HEK293 (cell line): ENCODE measurements around the gene DDX10.

Experiments
- CTCF ChIA-PET: fragments of 350-600 bp; formaldehyde crosslinking; extraction: SDS; loops from one replicate; lab custom pipeline; 2021; ENCODE audit warnings: antibody characterized with exemption; lab: Yijun Ruan, JAX
- POLR2A ChIA-PET: fragments of 300-600 bp; formaldehyde crosslinking; extraction: SDS; loops from one replicate; lab custom pipeline; 2020; ENCODE audit warnings: antibody characterized with exemption, inconsistent platforms; lab: Yijun Ruan, JAX
- H3K27ac ChIP-seq: fragments of 200-500 bp; sonication (Bioruptor generic); 2 replicates; pipeline ENCODE4 v1.5.1; 2014; ENCODE audit warnings: low read depth, low read length, control low read depth, inconsistent platforms; ENCODE audit errors: extremely low read depth
- H3K36me3 ChIP-seq, 2 experiments: fragments of 200-500 bp in 1 of 2; sonication (Bioruptor generic) in 1 of 2; 1 replicate in 1 of 2; 2 replicates in 1 of 2; pipeline ENCODE4 v1.5.1; 2014 to 2017; ENCODE audit warnings: inconsistent platforms in 2 of 2, low read length in 2 of 2; ENCODE audit not compliant: control insufficient read depth in 2 of 2, insufficient read depth in 1 of 2
- H3K4me1 ChIP-seq: fragments of 200-500 bp; sonication (Bioruptor generic); 2 replicates; pipeline ENCODE4 v1.5.1; 2014; ENCODE audit warnings: mild to moderate bottlenecking, low read length, inconsistent platforms; ENCODE audit not compliant: control insufficient read depth, insufficient read depth
- H3K4me3 ChIP-seq: 2 replicates; pipeline ENCODE4 v1.5.1; 2011; ENCODE audit warnings: low read depth, mild to moderate bottlenecking, control low read depth, low read length, moderate library complexity
- H3K9me3 ChIP-seq: fragments of 200-500 bp; sonication (Bioruptor generic); 2 replicates; pipeline ENCODE4 v1.5.1; 2014; ENCODE audit warnings: low read depth, low read length, inconsistent platforms; ENCODE audit not compliant: control insufficient read depth, insufficient read depth
- BCL11B ChIP-seq: fragments of 450-650 bp; formaldehyde crosslinking; IDR thresholded peaks from 2 replicates; pipeline ENCODE4 v1.5.1; 2016; ENCODE audit warnings: low read depth, missing biosample characterization, missing genetic modification characterization
- BCL6B ChIP-seq: fragments of 450-650 bp; formaldehyde crosslinking; IDR thresholded peaks from 2 replicates; pipeline ENCODE4 v1.5.1; 2017; ENCODE audit warnings: missing biosample characterization, missing genetic modification characterization
- KLF9 ChIP-seq: fragments of 450-650 bp; formaldehyde crosslinking; IDR thresholded peaks from 2 replicates; pipeline ENCODE4 v1.5.1; 2016; ENCODE audit warnings: missing biosample characterization, missing genetic modification characterization, low read depth
- REPIN1 ChIP-seq: fragments of 450-650 bp; formaldehyde crosslinking; IDR thresholded peaks from 2 replicates; pipeline ENCODE4 v1.5.1; 2017; ENCODE audit warnings: missing biosample characterization, missing genetic modification characterization, low read depth
- ZBTB48 ChIP-seq: fragments of 450-650 bp; formaldehyde crosslinking; IDR thresholded peaks from 2 replicates; pipeline ENCODE4 v1.5.1; 2016; ENCODE audit warnings: missing biosample characterization, missing genetic modification characterization
- ZFP3 ChIP-seq: fragments of 450-650 bp; formaldehyde crosslinking; IDR thresholded peaks from 2 replicates; pipeline ENCODE4 v1.5.1; 2016; ENCODE audit warnings: low read depth, missing biosample characterization, missing genetic modification characterization
- ZNF121 ChIP-seq: fragments of 450-650 bp; formaldehyde crosslinking; IDR thresholded peaks from 2 replicates; pipeline ENCODE4 v1.5.1; 2016; ENCODE audit warnings: missing biosample characterization, missing genetic modification characterization
- ZNF354C ChIP-seq: fragments of 450-650 bp; formaldehyde crosslinking; IDR thresholded peaks from 2 replicates; pipeline ENCODE4 v1.5.1; 2016; ENCODE audit warnings: missing biosample characterization, missing genetic modification characterization, low read depth, borderline replicate concordance
- ZNF37A ChIP-seq: fragments of 450-650 bp; IDR thresholded peaks from 2 replicates; pipeline ENCODE4 v1.5.1; 2018; ENCODE audit warnings: missing biosample characterization, missing genetic modification characterization
- ZNF654 ChIP-seq: fragments of 450-650 bp; formaldehyde crosslinking; IDR thresholded peaks from 2 replicates; pipeline ENCODE4 v1.5.1; 2016; ENCODE audit warnings: low read depth, missing biosample characterization, missing genetic modification characterization
- ZNF677 ChIP-seq: fragments of 450-650 bp; IDR thresholded peaks from 2 replicates; pipeline ENCODE4 v1.5.0; 2018; ENCODE audit warnings: missing biosample characterization, mild to moderate bottlenecking, missing genetic modification characterization, moderate library complexity
- ZSCAN30 ChIP-seq: fragments of 450-650 bp; IDR thresholded peaks from 2 replicates; pipeline ENCODE4 v1.5.1; 2018; ENCODE audit warnings: missing biosample characterization, mild to moderate bottlenecking, missing genetic modification characterization, moderate library complexity
- TF ChIP-seq, protein P1 (sequence below): fragments of 450-650 bp; formaldehyde crosslinking; IDR thresholded peaks from 2 replicates; pipeline ENCODE4 v1.5.1; 2016; ENCODE audit warnings: missing biosample characterization, missing genetic modification characterization
- TF ChIP-seq, protein P2 (sequence below): fragments of 450-650 bp; formaldehyde crosslinking; IDR thresholded peaks from 2 replicates; pipeline ENCODE4 v1.5.1; 2016; ENCODE audit warnings: missing biosample characterization, missing genetic modification characterization, low read depth

DDX10 gene

DNA sequence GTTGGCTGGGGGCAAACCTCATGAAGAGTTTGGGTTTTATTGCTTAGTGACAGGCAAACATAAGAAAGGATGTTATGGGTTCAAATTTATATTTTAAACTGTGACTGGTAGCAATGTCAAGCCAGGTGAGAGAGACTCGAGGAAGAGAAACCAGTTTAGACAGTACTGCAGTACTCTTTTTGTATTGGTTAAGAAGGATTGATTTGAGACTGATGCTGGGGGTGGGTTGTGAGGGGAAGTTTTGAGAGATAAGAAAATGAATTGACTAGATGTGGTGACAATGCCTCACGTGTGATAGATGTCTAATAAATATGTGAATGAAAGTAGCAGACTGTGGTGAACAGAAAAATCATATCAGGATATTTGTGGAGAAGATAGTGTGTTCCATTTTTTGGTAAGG lies 142.4 kb downstream of the DDX10 start:
- Histone ChIP-seq H3K27ac (no peak overlapping the region), H3K4me3 (no peak overlapping the region), H3K9me3 (no peaks in the 10 kb centered on the region), H3K36me3 (no peaks in the 10 kb centered on the region), H3K4me1 (no peaks in the 10 kb centered on the region)
- no peak for TF ChIP-seq ZNF121 (tag by site-specific recombination)
- ChIA-PET POLR2A (no interaction called here), CTCF (no interaction called here)

DNA sequence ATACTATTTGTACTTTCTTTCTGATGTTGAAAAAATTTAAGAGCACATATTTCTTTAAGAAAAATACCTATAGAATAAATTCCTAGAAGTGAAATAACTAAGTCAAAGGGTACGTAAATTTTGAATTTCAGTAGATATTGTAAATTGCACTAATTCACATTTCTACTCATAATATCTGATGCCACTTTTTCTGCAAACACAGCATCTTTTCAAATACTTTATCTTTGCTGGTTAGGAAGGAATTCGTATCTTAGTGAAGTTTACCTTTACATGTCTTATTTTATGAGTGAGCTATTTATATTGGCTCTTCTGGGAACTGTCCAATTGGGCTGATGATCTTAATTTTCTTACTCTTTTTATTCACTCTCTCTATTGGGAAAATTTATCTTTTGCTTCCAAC lies 148.2 kb downstream of the DDX10 start:
- CTCF ChIA-PET: no interaction called here
- H3K27ac ChIP-seq: no peak overlapping the region
- no peaks in the 10 kb centered on the region for H3K4me1 ChIP-seq
- no peak overlapping the region for H3K4me3 ChIP-seq
- TF ChIP-seq BCL11B (tag by site-specific recombination): no peak
- TF ChIP-seq, protein P1, sequence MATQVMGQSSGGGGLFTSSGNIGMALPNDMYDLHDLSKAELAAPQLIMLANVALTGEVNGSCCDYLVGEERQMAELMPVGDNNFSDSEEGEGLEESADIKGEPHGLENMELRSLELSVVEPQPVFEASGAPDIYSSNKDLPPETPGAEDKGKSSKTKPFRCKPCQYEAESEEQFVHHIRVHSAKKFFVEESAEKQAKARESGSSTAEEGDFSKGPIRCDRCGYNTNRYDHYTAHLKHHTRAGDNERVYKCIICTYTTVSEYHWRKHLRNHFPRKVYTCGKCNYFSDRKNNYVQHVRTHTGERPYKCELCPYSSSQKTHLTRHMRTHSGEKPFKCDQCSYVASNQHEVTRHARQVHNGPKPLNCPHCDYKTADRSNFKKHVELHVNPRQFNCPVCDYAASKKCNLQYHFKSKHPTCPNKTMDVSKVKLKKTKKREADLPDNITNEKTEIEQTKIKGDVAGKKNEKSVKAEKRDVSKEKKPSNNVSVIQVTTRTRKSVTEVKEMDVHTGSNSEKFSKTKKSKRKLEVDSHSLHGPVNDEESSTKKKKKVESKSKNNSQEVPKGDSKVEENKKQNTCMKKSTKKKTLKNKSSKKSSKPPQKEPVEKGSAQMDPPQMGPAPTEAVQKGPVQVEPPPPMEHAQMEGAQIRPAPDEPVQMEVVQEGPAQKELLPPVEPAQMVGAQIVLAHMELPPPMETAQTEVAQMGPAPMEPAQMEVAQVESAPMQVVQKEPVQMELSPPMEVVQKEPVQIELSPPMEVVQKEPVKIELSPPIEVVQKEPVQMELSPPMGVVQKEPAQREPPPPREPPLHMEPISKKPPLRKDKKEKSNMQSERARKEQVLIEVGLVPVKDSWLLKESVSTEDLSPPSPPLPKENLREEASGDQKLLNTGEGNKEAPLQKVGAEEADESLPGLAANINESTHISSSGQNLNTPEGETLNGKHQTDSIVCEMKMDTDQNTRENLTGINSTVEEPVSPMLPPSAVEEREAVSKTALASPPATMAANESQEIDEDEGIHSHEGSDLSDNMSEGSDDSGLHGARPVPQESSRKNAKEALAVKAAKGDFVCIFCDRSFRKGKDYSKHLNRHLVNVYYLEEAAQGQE (tag by site-specific recombination): 0 out of 2 replicates have a peak, but pooled peaks have one; percentile 13
- POLR2A ChIA-PET: no interaction called here
- H3K36me3 ChIP-seq: no peaks in the 10 kb centered on the region
- no peaks in the 10 kb centered on the region for H3K9me3 ChIP-seq

DNA sequence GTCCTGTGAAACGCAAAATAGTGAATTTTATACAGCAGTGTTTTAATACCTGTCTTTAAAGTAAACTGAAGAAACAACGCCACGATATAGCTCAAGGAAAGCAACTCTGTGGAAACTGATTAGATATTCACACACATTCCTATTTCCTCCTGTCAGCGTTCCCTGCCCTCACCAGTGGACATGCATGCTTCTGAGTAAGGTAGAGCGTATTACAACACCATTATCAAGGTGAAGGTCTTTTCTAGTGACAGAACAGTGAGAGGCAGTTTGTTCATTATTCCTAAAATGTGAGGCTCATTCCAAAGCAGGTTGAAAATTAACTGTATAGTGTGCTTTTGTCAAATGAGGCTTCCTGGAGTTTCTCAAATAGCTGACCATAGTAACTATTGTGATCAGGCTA lies 153.1 kb downstream of the DDX10 start:
- no peak for TF ChIP-seq ZSCAN30 (tag by site-specific recombination)
- TF ChIP-seq BCL6B (tag by site-specific recombination): no peak
- TF ChIP-seq ZFP3 (tag by site-specific recombination): no peak
- TF ChIP-seq ZNF37A: no peak
- no peak for TF ChIP-seq ZNF677
- no peak for TF ChIP-seq ZNF354C (tag by site-specific recombination)
- no peak for TF ChIP-seq KLF9 (tag by site-specific recombination)
- TF ChIP-seq ZBTB48 (tag by site-specific recombination): no peak
- TF ChIP-seq, protein P2, sequence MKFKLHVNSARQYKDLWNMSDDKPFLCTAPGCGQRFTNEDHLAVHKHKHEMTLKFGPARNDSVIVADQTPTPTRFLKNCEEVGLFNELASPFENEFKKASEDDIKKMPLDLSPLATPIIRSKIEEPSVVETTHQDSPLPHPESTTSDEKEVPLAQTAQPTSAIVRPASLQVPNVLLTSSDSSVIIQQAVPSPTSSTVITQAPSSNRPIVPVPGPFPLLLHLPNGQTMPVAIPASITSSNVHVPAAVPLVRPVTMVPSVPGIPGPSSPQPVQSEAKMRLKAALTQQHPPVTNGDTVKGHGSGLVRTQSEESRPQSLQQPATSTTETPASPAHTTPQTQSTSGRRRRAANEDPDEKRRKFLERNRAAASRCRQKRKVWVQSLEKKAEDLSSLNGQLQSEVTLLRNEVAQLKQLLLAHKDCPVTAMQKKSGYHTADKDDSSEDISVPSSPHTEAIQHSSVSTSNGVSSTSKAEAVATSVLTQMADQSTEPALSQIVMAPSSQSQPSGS: no peak
- no peak for TF ChIP-seq REPIN1 (tag by site-specific recombination)
- TF ChIP-seq ZNF654 (tag by site-specific recombination): no peak
- H3K36me3 ChIP-seq: no peaks in the 10 kb centered on the region
- H3K9me3 ChIP-seq: no peaks in the 10 kb centered on the region
- no peak overlapping the region for H3K4me3 ChIP-seq
- H3K27ac ChIP-seq: no peak overlapping the region
- CTCF ChIA-PET: interaction anchor here (0.7 kb wide), 1 partner anchor 9 kb away, joined by 3 read pairs; no protein-coding TSS in a partner anchor
- no peaks in the 10 kb centered on the region for H3K4me1 ChIP-seq
- POLR2A ChIA-PET: no interaction called here
